A549 (cell line): ENCODE data around the gene EIF4B. TPM values are rescaled to one million over a fixed set of nuclear protein-coding genes. Genes with fewer than 3 reads are reported as not detected.

Experiments used
- ATAC-seq, 2 experiments: fragments of 200-7000 bp in 1 of 2; fragments of >200 bp in 1 of 2; cut with Nextera tagmentation in 1 of 2; cut with Tn5 transposase in 1 of 2; 3 replicates each; pipeline versions ENCODE4 v1.8.0 to v1.9.1; 2018 to 2020; ENCODE audit warnings: mild to moderate bottlenecking in 1 of 2, moderate library complexity in 1 of 2
- CTCF ChIA-PET: fragments of 300-600 bp; sonication (Branson Sonifier 250); formaldehyde crosslinking; extraction: SDS; loops from one replicate; lab custom pipeline; 2021; ENCODE audit warnings: antibody characterized with exemption, inconsistent platforms; lab: Yijun Ruan, JAX
- POLR2A ChIA-PET: fragments of 350-600 bp; formaldehyde crosslinking; extraction: SDS; loops from one replicate; lab custom pipeline; 2021; ENCODE audit warnings: antibody characterized with exemption, inconsistent platforms; lab: Yijun Ruan, JAX
- DNase-seq, 2 experiments: peaks; one replicate each; pipeline versions ENCODE4 v3.0.0 to v3.0.0-alpha.2; 2011 to 2016; ENCODE audit warnings: low read depth in 1 of 2, low spot score in 1 of 2
- FAIRE-seq: peaks from 2 replicates; lab custom pipeline; 2011; peaks lifted over from hg19 to GRCh38; lab: Jason Lieb, UNC
- H3K27ac ChIP-seq, 2 experiments: fragments of >200 bp; sonication (Bioruptor Twin); formaldehyde crosslinking; 3 replicates each; pipeline ENCODE4 v1.5.1; 2016 to 2017
- H3K4me1 ChIP-seq: fragments of >200 bp; sonication (Bioruptor Twin); formaldehyde crosslinking; 3 replicates; pipeline ENCODE4 v1.6.1; 2016
- H3K4me2 ChIP-seq: fragments of >200 bp; sonication (Bioruptor Twin); formaldehyde crosslinking; 3 replicates; pipeline ENCODE4 v1.6.1; 2016
- H3K4me3 ChIP-seq: fragments of >200 bp; sonication (Bioruptor Twin); formaldehyde crosslinking; 3 replicates; pipeline ENCODE4 v1.5.1; 2016
- H3K9me3 ChIP-seq: fragments of >200 bp; sonication (Bioruptor Twin); formaldehyde crosslinking; 3 replicates; pipeline ENCODE4 v1.6.1; 2016
- BHLHE40 ChIP-seq: IDR thresholded peaks from 2 replicates; pipeline ENCODE4 v1.6.1; 2012; ENCODE audit warnings: low read depth, low read length, inconsistent platforms
- CBX8 ChIP-seq: fragments of 200-600 bp; sonication (generic); IDR thresholded peaks from 2 replicates; pipeline ENCODE4 v1.6.1; 2016
- CHD2 ChIP-seq: fragments of 150-350 bp; IDR thresholded peaks from 2 replicates; pipeline ENCODE4 v1.6.1; 2014; ENCODE audit warnings: low read length; ENCODE audit not compliant: partially characterized antibody
- ESRRA ChIP-seq: fragments of 150-350 bp; IDR thresholded peaks from 2 replicates; pipeline ENCODE4 v1.6.1; 2014; ENCODE audit warnings: mild to moderate bottlenecking, low read length, borderline replicate concordance
- HMGXB4 ChIP-seq: fragments of 250-450 bp; sonication (Bioruptor Pico); IDR thresholded peaks from 2 replicates; pipeline ENCODE4 v1.5.0; 2021; ENCODE audit warnings: mild to moderate bottlenecking, moderate library complexity, borderline replicate concordance
- HOXB5 ChIP-seq: fragments of 250-450 bp; sonication (Bioruptor Pico); IDR thresholded peaks from 2 replicates; pipeline ENCODE4 v1.5.0; 2020; ENCODE audit warnings: mild to moderate bottlenecking, moderate library complexity
- JUN ChIP-seq, 2 experiments: fragments of >200 bp; sonication (Bioruptor Twin); formaldehyde crosslinking; IDR thresholded peaks; 2 replicates in 1 of 2; 3 replicates in 1 of 2; pipeline ENCODE4 v1.6.1; 2016 to 2017
- KDM5A ChIP-seq: fragments of 200-600 bp; sonication (generic); IDR thresholded peaks from 2 replicates; pipeline ENCODE4 v1.6.1; 2016; ENCODE audit warnings: antibody characterized with exemption, mild to moderate bottlenecking
- MAX ChIP-seq: IDR thresholded peaks from 2 replicates; pipeline ENCODE4 v1.6.1; 2012
- NPAS2 ChIP-seq: fragments of 250-450 bp; sonication (Bioruptor Pico); IDR thresholded peaks from 2 replicates; pipeline ENCODE4 v1.8.0; 2022; ENCODE audit warnings: mild to moderate bottlenecking, moderate library complexity, borderline replicate concordance
- POLR2A ChIP-seq: IDR thresholded peaks from 2 replicates; pipeline ENCODE4 v1.6.1; 2012; ENCODE audit warnings: mild to moderate bottlenecking, low read length
- RAD21 ChIP-seq, 2 experiments: fragments of >200 bp in 1 of 2; sonication (Bioruptor Twin) in 1 of 2; formaldehyde crosslinking in 1 of 2; IDR thresholded peaks in 1 of 2; conservative IDR thresholded peaks in 1 of 2; 2 replicates in 1 of 2; 3 replicates in 1 of 2; pipeline ENCODE4 v1.6.1; 2012 to 2018; ENCODE audit warnings: inconsistent platforms in 1 of 2
- RARB ChIP-seq: fragments of 250-450 bp; sonication (Bioruptor Pico); IDR thresholded peaks from 2 replicates; pipeline ENCODE4 v1.8.0; 2021; ENCODE audit warnings: mild to moderate bottlenecking, moderate library complexity
- RFX5 ChIP-seq: fragments of 450-650 bp; IDR thresholded peaks from 2 replicates; pipeline ENCODE4 v1.7.1; 2014; ENCODE audit warnings: antibody characterized with exemption, mild to moderate bottlenecking, moderate library complexity
- RNF2 ChIP-seq: fragments of 200-600 bp; sonication (generic); IDR thresholded peaks from 2 replicates; pipeline ENCODE4 v1.6.1; 2016; ENCODE audit warnings: low read depth, mild to moderate bottlenecking, antibody characterized with exemption, moderate library complexity, borderline replicate concordance
- SREBF2 ChIP-seq: fragments of 450-650 bp; IDR thresholded peaks from 2 replicates; pipeline ENCODE4 v1.6.1; 2014; ENCODE audit warnings: mild to moderate bottlenecking, moderate library complexity
- TFCP2L1 ChIP-seq: fragments of 250-450 bp; sonication (Bioruptor Pico); IDR thresholded peaks from 2 replicates; pipeline ENCODE4 v1.5.0; 2021; ENCODE audit warnings: mild to moderate bottlenecking
- USF2 ChIP-seq: fragments of 450-650 bp; IDR thresholded peaks from 2 replicates; pipeline ENCODE4 v1.6.1; 2014; ENCODE audit warnings: antibody characterized with exemption
- ZNF302 ChIP-seq: fragments of 250-450 bp; sonication (Bioruptor Pico); IDR thresholded peaks from 2 replicates; pipeline ENCODE4 v1.9.0; 2021; ENCODE audit warnings: inconsistent platforms, mild to moderate bottlenecking, moderate library complexity
- ZSCAN20 ChIP-seq: fragments of 250-450 bp; sonication (Bioruptor Pico); IDR thresholded peaks from 2 replicates; pipeline ENCODE4 v1.8.0; 2022; ENCODE audit warnings: mild to moderate bottlenecking, moderate library complexity
- WGBS: methylation state at CpG from one replicate; pipeline ENCODE4 v1.1.6; 2017; ENCODE audit errors: missing lambda C conversion rate; 5-methylcytosine and 5-hydroxymethylcytosine counted together
- polyA plus RNA-seq, 4 experiments: library from polyadenylated mRNA; depleted of rRNA in 3 of 4; stranded (reverse); fragments of >200 nt; fragmentation: RNase III in 1 of 4; extraction: RNeasy Plus Mini Kit Qiagen cat#74134 plus additional on column Dnase treatment in 1 of 4; gene quantifications; 2 replicates in 3 of 4; 3 replicates in 1 of 4; pipeline ENCODE4 v1.2.3, GENCODE V29; 2011 to 2017

The EIF4B gene
- polyA plus RNA-seq, 2 of the 4 experiments (the other 2 are of a cell fraction): 377 to 650 TPM

GRCh38 chr12:53077030-53077429 lies 70.8 kb downstream of the EIF4B start:
- DNase-seq (no peak), ATAC-seq (no peak), FAIRE-seq (no peak)
- ChIA-PET POLR2A (no interaction called here), CTCF (interaction anchor here (0.7 to 45.5 kb wide), 7 partner anchors 11 to 211 kb away, joined by 3 to 1424 read pairs (median 4); partner anchors contain the start of genes IGFBP6, SOAT2, SPRYD3 and TNS2)
- no peaks in the 10 kb centered on the region for H3K9me3 ChIP-seq
- peaks cover 20% of the 10 kb centered on the region for H3K4me1 ChIP-seq
- H3K27ac ChIP-seq: no peak overlapping the region
- no peak for TF ChIP-seq RAD21 (conservative IDR thresholded peaks at IDR 0.05 in 1 of 2, IDR thresholded peaks at IDR 0.05 in 1 of 2)
- TF ChIP-seq TFCP2L1 (CRISPR knock-in tag): no peak
- TF ChIP-seq ZNF302 (CRISPR knock-in tag): no peak
- no peak for TF ChIP-seq HMGXB4 (CRISPR knock-in tag)
- TF ChIP-seq SREBF2: no peak
- no peak for TF ChIP-seq ESRRA
- TF ChIP-seq BHLHE40: no peak
- TF ChIP-seq NPAS2: no peak
- TF ChIP-seq RARB: no peak
- TF ChIP-seq CBX8: no peak
- TF ChIP-seq MAX: no peak
- no peak for TF ChIP-seq ZSCAN20 (CRISPR knock-in tag)
- no peak for TF ChIP-seq RFX5
- TF ChIP-seq KDM5A: no peak
- TF ChIP-seq RNF2: no peak
- H3K4me3 ChIP-seq: no peak overlapping the region
- no peak overlapping the region for H3K4me2 ChIP-seq
- 94% methylated on average over 8 of the region's 8 CpGs for WGBS

GRCh38 chr12:53078425-53079225 lies 72.4 kb downstream of the EIF4B start:
- Histone ChIP-seq H3K9me3 (no peaks in the 10 kb centered on the region), H3K4me1 (peaks cover 10% of the 10 kb centered on the region; the same call in 2 of the 3 replicates), H3K4me2 (peak overlapping the region; percentile 78), H3K27ac (peak overlapping the region; percentile 86 to 94), H3K4me3 (peak overlapping the region; percentile 56)
- ATAC-seq (peak; percentile 38 to 79), FAIRE-seq (no peak), DNase-seq (no peak)
- ChIA-PET CTCF (interaction anchor here (0.8 to 45.5 kb wide), 7 partner anchors 9 to 243 kb away, joined by 3 to 1424 read pairs (median 5); partner anchors contain the start of genes AAAS, IGFBP6, SOAT2 and SPRYD3), POLR2A (interaction anchor here (0.6 to 4.1 kb wide), 24 partner anchors 10 to 221 kb away, joined by 3 to 46 read pairs (median 4); partner anchors contain the start of genes CSAD, IGFBP6, KRT8 and MYG1)
- WGBS: 27% methylated on average over 22 of the region's 25 CpGs
- TF ChIP-seq CHD2 (no peak), USF2 (peak; percentile 60; the same call in 1 of the 2 replicates), HOXB5 (CRISPR knock-in tag) (no peak), MAX (peak; percentile 65), POLR2A (peak; percentile 86), JUN (IDR thresholded peaks at IDR 0.05) (peak in 1 of 2 experiments; percentile 16; a peak in 1 of 5 replicates)
